GM21515 (cell line): ENCODE results near the gene ENG.

ENCODE experiments used
- ATAC-seq: cut with Tn5 transposase; IDR thresholded peaks from one replicate; pipeline ENCODE4 v1.9.1; 2021; ENCODE audit not compliant: unreplicated experiment

Gene ENG

GRCh38 chr9:127778280-127779135, 76.0 kb downstream of the ENG start, which contains the start of gene SH2D3C:
Gene SH2D3C (minus strand): TSS chr9:127778666. CDS start chr9:127778627, 39 bp downstream.
- ATAC-seq = peak; percentile 35

DNA sequence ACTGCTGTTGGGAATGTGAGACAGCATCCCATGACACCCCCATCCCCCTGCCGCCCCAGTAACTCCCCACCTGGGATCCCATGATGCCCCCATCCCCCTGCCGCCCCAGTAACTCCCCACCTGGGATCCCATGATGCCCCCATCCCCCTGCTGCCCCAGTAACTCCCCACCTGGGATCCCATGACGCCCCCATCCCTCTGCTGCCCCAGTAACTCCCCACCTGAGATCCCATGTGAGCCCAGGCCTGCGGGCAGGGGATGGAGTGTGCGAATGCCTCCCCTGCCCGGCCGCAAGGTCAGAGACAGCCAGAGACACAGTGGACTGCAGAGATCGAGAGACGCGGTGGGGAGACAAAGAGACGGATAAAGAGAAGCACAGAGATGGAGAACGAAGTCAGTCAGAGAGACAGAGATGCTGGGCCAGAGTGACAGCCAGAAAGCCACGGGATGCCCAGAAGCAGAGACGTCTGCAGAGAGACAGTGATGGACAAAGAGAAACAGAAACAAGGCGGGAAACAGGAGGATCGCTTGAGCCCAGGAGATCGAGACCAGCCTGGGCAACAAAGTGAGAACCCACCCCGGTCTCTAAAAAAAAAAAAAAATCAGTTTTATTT, 77.0 kb downstream of the ENG start:
- no peak for ATAC-seq

- no peak for ATAC-seq
Measured at GRCh38 chr9:127776924-127777289, 77.6 kb downstream of the ENG start.

- ATAC-seq = peak; percentile 35
Measured at GRCh38 chr9:127776195-127776923, 78.1 kb downstream of the ENG start.

- ATAC-seq = no peak
Measured at GRCh38 chr9:127773981-127774380, 80.5 kb downstream of the ENG start.

GRCh38 chr9:127773272-127773671, 81.2 kb downstream of the ENG start:
- no peak for ATAC-seq

- ATAC-seq = no peak
Measured at GRCh38 chr9:127772603-127773002, 81.9 kb downstream of the ENG start.

DNA sequence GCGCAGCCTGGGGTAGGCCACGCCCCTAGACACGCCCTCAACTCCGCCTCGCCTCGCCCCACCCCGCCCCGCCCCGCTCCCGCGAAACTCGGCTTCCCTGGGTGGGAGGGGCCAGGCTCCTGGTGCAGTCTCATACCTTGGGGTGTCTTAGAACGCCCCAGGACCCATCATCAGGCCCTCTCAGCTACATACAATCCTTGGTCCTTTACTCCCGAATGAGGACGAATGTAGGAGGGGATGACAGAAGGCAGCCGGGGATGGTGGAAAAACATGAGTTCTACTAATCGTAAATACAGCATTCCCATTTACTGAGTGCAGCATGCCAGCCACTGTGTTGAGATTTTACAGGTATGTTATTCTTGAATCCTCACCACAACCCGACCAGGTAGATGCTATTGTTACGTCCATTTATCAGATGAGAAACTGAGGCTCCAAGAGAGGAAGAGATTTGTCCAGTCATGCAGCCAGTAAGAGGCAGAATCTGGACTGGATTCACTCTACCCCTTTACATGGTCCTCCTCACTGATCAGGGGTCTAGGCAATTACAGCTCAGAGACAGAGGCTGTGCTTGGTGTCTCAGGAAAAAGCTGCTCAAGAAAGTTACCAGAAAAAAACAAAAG, 82.8 kb downstream of the ENG start:
- ATAC-seq = no peak

- peak; percentile 82 for ATAC-seq
Measured at GRCh38 chr9:127770905-127771569, 83.4 kb downstream of the ENG start.

DNA sequence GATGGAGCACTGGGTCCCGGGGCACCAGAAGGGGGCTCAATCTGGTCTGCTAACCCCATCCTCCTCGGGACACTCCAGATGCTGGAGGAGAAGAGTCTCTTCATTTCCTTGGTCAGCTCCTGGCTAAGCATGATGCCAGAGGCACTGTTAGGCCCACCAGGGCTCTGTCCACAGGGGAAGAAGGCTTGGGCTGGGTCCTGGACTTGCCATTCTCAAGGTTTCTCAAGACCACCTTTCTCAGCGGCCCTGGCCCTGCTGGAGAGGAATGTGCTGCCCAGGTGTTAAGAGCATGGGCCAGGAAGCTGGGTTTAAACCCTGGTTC, 83.9 kb downstream of the ENG start:
- ATAC-seq = no peak

DNA sequence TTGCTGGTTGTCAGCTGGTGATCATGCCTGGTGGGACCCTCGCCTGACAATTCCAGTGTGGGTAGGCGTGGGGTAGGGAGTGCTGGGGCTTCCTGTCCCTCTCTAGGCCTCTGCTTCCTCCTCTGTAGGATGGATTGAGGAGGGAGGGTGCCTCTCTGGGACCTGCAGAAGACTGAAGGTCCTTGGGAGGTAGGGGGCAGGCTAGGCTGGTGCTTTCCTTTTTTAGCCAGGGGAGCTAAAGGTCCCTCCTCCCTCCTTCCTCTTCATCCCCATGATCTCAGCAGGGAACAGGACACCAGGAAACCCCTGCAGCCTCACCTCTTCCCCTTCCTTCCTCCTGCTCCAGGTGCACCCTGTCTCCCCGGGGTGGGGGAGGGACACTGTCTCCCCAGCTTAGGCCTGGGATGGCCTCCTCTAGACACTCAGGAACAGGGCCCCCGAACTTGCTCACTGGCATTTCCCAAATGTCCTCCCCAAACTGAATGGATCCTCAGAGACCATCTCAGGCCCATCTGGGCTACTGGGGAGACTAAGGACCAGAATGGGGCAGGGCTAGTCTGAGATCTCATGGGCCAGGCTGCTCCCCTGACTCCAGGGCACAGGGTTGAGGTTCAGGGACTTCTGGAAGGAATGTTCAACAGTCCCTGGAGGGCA, 84.4 kb downstream of the ENG start:
- no peak for ATAC-seq

DNA sequence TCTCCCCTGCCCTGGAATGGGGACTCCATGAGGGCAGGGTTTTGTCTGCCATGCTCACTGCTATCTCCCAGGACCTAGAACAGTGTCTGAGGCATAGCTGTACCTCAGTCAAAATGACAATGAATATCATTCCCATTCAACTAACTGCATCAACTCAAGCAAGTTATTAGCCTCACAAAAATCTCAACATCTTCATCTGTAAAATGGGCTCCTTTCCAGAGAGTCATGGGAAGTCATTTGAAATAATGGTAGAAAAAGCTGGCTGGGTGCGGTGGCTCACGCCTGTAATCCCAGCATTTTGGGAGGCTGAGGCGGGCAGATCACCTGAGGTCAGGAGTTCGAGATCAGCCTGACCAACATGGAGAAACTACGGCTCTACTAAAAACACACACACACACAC, 85.4 kb downstream of the ENG start:
- ATAC-seq = no peak

GRCh38 chr9:127768698-127769097, 85.8 kb downstream of the ENG start:
- no peak for ATAC-seq

- ATAC-seq = no peak
Measured at GRCh38 chr9:127767909-127768331, 86.5 kb downstream of the ENG start.

GRCh38 chr9:127767410-127767809, 87.0 kb downstream of the ENG start:
- no peak for ATAC-seq

- ATAC-seq = no peak
Measured at GRCh38 chr9:127765418-127765817, 89.0 kb downstream of the ENG start.
